RWPE2 (cell line): ENCODE results near the gene CREB3L4.
"Not testable (repeated sequence)": the region's sequence is repeated elsewhere in the genome, so short reads cannot be mapped to it uniquely, and the experiment has no call there.

Experiments used
- ATAC-seq: fragments of 200-7000 bp; cut with Tn5 transposase; 3 replicates; pipeline ENCODE4 v1.9.1; 2021; ENCODE audit warnings: low read depth
- DNase-seq: peaks from one replicate; pipeline ENCODE4 v3.0.0-alpha.2; 2020; ENCODE audit warnings: low spot score
- H3K27ac ChIP-seq: fragments of 450-650 bp; 2 replicates; pipeline ENCODE4 v1.5.1; 2017; ENCODE audit warnings: mild to moderate bottlenecking; ENCODE audit not compliant: poor library complexity, severe bottlenecking
- H3K27me3 ChIP-seq: fragments of 250-450 bp; sonication (Bioruptor Pico); 2 replicates; pipeline ENCODE4 v1.5.1; 2021; ENCODE audit warnings: mild to moderate bottlenecking, moderate library complexity; ENCODE audit not compliant: insufficient read depth, poor library complexity, severe bottlenecking
- H3K36me3 ChIP-seq: fragments of 250-450 bp; sonication (Bioruptor Pico); 2 replicates; pipeline ENCODE4 v1.5.1; 2020; ENCODE audit warnings: low read depth, mild to moderate bottlenecking, moderate library complexity
- H3K4me1 ChIP-seq: fragments of 250-450 bp; sonication (Bioruptor Pico); 2 replicates; pipeline ENCODE4 v1.5.1; 2021; ENCODE audit warnings: mild to moderate bottlenecking, moderate library complexity; ENCODE audit not compliant: insufficient read depth, poor library complexity, severe bottlenecking
- H3K4me3 ChIP-seq: fragments of 250-450 bp; sonication (Bioruptor Pico); 2 replicates; pipeline ENCODE4 v1.5.1; 2021; ENCODE audit warnings: mild to moderate bottlenecking, moderate library complexity; ENCODE audit not compliant: severe bottlenecking
- H3K9me3 ChIP-seq: fragments of 250-450 bp; sonication (Bioruptor Pico); 2 replicates; pipeline ENCODE4 v1.5.1; 2021; ENCODE audit warnings: mild to moderate bottlenecking, moderate library complexity; ENCODE audit not compliant: severe bottlenecking
- CTCF ChIP-seq: fragments of 450-650 bp; IDR thresholded peaks from one replicate; pipeline ENCODE4 v1.5.1; 2017; ENCODE audit warnings: mild to moderate bottlenecking, moderate library complexity; ENCODE audit not compliant: poor library complexity, severe bottlenecking

Gene CREB3L4

GRCh38 chr1:154006136-154006535, 38.4 kb downstream of the CREB3L4 start:
- ATAC-seq (no peak), DNase-seq (no peak)
- H3K27ac ChIP-seq = no peak overlapping the region

GRCh38 chr1:154012129-154012528, 44.4 kb downstream of the CREB3L4 start:
- Histone ChIP-seq H3K36me3 (no peaks in the 10 kb centered on the region), H3K9me3 (no peaks in the 10 kb centered on the region), H3K4me1 (no peaks in the 10 kb centered on the region), H3K27me3 (no peaks in the 10 kb centered on the region), H3K27ac (no peak overlapping the region), H3K4me3 (no peak overlapping the region)
- no peak for TF ChIP-seq CTCF
- ATAC-seq (no peak), DNase-seq (no peak)

More at GRCh38 chr1:154006136-154006535, 38.4 kb downstream of the CREB3L4 start:
- no peaks in the 10 kb centered on the region for H3K36me3 ChIP-seq
- no peaks in the 10 kb centered on the region for H3K4me1 ChIP-seq
- H3K27me3 ChIP-seq = no peaks in the 10 kb centered on the region
- no peaks in the 10 kb centered on the region for H3K9me3 ChIP-seq
- no peak overlapping the region for H3K4me3 ChIP-seq
- TF ChIP-seq CTCF = no peak

- not testable (repeated sequence) for H3K27ac ChIP-seq, ATAC-seq, H3K27me3 ChIP-seq, H3K4me1 ChIP-seq, H3K9me3 ChIP-seq, DNase-seq, H3K36me3 ChIP-seq, H3K4me3 ChIP-seq
These were observed 44.8 kb downstream of the CREB3L4 start for GRCh38 chr1:154012543-154012942.

- H3K4me1 ChIP-seq = no peaks in the 10 kb centered on the region
- H3K9me3 ChIP-seq = no peaks in the 10 kb centered on the region
- no peak for TF ChIP-seq CTCF
- ATAC-seq (peak; percentile 63; the same call in 1 of the 3 replicates), DNase-seq (no peak)
- no peaks in the 10 kb centered on the region for H3K36me3 ChIP-seq
- H3K27ac ChIP-seq = no peak overlapping the region
- H3K27me3 ChIP-seq = no peaks in the 10 kb centered on the region
- H3K4me3 ChIP-seq = no peak overlapping the region
These were observed 46.6 kb downstream of the CREB3L4 start for GRCh38 chr1:154014154-154014907.

GRCh38 chr1:154019269-154019668, 51.6 kb downstream of the CREB3L4 start:
- Histone ChIP-seq H3K9me3 (no peaks in the 10 kb centered on the region), H3K27ac (no peak overlapping the region), H3K4me3 (no peak overlapping the region), H3K27me3 (no peaks in the 10 kb centered on the region), H3K36me3 (no peaks in the 10 kb centered on the region), H3K4me1 (no peaks in the 10 kb centered on the region)
- DNase-seq = no peak
- no peak for TF ChIP-seq CTCF
- ATAC-seq = no peak
